Ishikawa (cell line): ENCODE data around the gene EHMT2.
A peak's percentile ranks its signal among the peaks of the same experiment; 100 is the strongest.

ENCODE experiments used
- CEBPB ChIP-seq: IDR thresholded peaks from 2 replicates; pipeline ENCODE4 v1.6.1; 2012
- CREB1 ChIP-seq: IDR thresholded peaks from 2 replicates; pipeline ENCODE4 v1.6.1; 2012; ENCODE audit warnings: low read depth
- EGR1 ChIP-seq: IDR thresholded peaks from 2 replicates; pipeline ENCODE4 v1.6.1; 2012
- EP300 ChIP-seq: IDR thresholded peaks from 2 replicates; pipeline ENCODE4 v1.6.1; 2012; ENCODE audit warnings: borderline replicate concordance
- FOXM1 ChIP-seq: IDR thresholded peaks from 2 replicates; pipeline ENCODE4 v1.6.1; 2012; ENCODE audit warnings: low read depth, borderline replicate concordance
- NFIC ChIP-seq: IDR thresholded peaks from 2 replicates; pipeline ENCODE4 v1.6.1; 2012
- RAD21 ChIP-seq: IDR thresholded peaks from 2 replicates; pipeline ENCODE4 v1.6.1; 2012; ENCODE audit warnings: low read depth
- TAF1 ChIP-seq: IDR thresholded peaks from 2 replicates; pipeline ENCODE4 v1.6.1; 2012; ENCODE audit warnings: low read depth, mild to moderate bottlenecking
- TCF12 ChIP-seq: IDR thresholded peaks from 2 replicates; pipeline ENCODE4 v1.6.1; 2012; ENCODE audit warnings: low read depth
- TEAD4 ChIP-seq: IDR thresholded peaks from 2 replicates; pipeline ENCODE4 v1.6.1; 2012
- YY1 ChIP-seq: IDR thresholded peaks from 2 replicates; pipeline ENCODE4 v1.6.1; 2012; ENCODE audit warnings: low read depth
- ZBTB7A ChIP-seq: IDR thresholded peaks from 2 replicates; pipeline ENCODE4 v1.6.1; 2012; ENCODE audit warnings: low read depth
- TF ChIP-seq, protein P1 (sequence below): IDR thresholded peaks from 2 replicates; pipeline ENCODE4 v1.6.1; 2012
- TF ChIP-seq, protein P2 (sequence below): IDR thresholded peaks from 2 replicates; pipeline ENCODE4 v1.6.1; 2012
- TF ChIP-seq, protein P3 (sequence below): IDR thresholded peaks from 2 replicates; pipeline ENCODE4 v1.6.1; 2012; ENCODE audit warnings: low read depth, mild to moderate bottlenecking

The EHMT2 gene

DNA sequence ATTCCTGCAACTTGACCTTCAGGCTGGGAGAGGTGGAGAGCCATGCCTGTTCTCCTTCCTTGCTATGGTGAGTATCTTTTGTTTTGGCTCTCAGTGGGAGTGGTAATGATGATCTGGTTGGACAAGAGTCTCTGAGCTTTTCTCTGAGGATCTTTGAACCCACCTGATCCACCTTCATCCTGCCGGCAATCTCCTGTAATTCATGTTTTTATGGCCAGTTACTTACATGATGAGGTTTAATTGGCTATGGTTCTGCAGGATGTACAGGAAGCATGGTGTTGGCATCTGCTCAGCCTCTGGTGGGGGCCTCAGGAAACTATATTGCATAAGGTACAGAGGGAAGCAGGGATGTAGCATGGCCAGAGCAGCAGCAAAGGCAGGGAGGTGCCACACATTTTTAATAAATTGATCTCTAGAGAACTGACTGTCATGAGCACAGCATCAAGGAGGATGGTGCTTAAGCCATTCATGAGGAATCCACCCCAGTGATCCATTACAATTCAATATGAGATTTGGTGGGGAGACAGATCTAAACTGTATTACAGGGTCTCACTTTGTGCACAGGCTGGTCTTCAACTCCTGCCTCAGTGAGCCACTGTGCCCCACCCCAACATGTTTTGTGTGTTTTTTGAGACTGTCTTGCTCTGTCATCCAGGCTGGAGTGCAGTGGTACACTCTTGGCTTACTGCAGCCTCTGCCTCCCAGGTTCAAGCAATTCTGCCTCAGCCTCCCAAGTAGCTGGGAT is 60.0 kb downstream of the EHMT2 start:
- TF ChIP-seq EGR1 (no peak), NFIC (no peak), EP300 (no peak), FOXM1 (no peak), TAF1 (no peak), TCF12 (no peak), YY1 (no peak), CEBPB (no peak), CREB1 (no peak), TEAD4 (no peak), ZBTB7A (no peak), RAD21 (no peak)
- TF ChIP-seq, protein P1, sequence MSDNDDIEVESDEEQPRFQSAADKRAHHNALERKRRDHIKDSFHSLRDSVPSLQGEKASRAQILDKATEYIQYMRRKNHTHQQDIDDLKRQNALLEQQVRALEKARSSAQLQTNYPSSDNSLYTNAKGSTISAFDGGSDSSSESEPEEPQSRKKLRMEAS, result no peak
- TF ChIP-seq, protein P2, sequence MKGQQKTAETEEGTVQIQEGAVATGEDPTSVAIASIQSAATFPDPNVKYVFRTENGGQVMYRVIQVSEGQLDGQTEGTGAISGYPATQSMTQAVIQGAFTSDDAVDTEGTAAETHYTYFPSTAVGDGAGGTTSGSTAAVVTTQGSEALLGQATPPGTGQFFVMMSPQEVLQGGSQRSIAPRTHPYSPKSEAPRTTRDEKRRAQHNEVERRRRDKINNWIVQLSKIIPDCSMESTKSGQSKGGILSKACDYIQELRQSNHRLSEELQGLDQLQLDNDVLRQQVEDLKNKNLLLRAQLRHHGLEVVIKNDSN, result no peak
- TF ChIP-seq, protein P3, sequence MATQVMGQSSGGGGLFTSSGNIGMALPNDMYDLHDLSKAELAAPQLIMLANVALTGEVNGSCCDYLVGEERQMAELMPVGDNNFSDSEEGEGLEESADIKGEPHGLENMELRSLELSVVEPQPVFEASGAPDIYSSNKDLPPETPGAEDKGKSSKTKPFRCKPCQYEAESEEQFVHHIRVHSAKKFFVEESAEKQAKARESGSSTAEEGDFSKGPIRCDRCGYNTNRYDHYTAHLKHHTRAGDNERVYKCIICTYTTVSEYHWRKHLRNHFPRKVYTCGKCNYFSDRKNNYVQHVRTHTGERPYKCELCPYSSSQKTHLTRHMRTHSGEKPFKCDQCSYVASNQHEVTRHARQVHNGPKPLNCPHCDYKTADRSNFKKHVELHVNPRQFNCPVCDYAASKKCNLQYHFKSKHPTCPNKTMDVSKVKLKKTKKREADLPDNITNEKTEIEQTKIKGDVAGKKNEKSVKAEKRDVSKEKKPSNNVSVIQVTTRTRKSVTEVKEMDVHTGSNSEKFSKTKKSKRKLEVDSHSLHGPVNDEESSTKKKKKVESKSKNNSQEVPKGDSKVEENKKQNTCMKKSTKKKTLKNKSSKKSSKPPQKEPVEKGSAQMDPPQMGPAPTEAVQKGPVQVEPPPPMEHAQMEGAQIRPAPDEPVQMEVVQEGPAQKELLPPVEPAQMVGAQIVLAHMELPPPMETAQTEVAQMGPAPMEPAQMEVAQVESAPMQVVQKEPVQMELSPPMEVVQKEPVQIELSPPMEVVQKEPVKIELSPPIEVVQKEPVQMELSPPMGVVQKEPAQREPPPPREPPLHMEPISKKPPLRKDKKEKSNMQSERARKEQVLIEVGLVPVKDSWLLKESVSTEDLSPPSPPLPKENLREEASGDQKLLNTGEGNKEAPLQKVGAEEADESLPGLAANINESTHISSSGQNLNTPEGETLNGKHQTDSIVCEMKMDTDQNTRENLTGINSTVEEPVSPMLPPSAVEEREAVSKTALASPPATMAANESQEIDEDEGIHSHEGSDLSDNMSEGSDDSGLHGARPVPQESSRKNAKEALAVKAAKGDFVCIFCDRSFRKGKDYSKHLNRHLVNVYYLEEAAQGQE, result no peak

GRCh38 chr6:31836474-31837368 is 60.8 kb downstream of the EHMT2 start:
- no peak for TF ChIP-seq ZBTB7A
- no peak for TF ChIP-seq TCF12
- TF ChIP-seq TAF1, result no peak
- TF ChIP-seq EGR1, result no peak
- no peak for TF ChIP-seq TEAD4
- no peak for TF ChIP-seq YY1
- no peak for TF ChIP-seq NFIC
- TF ChIP-seq RAD21, result no peak
- TF ChIP-seq, protein P2, result no peak
- TF ChIP-seq CEBPB, result no peak

- TF ChIP-seq, protein P1, result no peak
- TF ChIP-seq ZBTB7A (no peak), TCF12 (no peak), FOXM1 (no peak)
- TF ChIP-seq, protein P3, result no peak
These were observed 61.4 kb downstream of the EHMT2 start for GRCh38 chr6:31836047-31836473.

DNA sequence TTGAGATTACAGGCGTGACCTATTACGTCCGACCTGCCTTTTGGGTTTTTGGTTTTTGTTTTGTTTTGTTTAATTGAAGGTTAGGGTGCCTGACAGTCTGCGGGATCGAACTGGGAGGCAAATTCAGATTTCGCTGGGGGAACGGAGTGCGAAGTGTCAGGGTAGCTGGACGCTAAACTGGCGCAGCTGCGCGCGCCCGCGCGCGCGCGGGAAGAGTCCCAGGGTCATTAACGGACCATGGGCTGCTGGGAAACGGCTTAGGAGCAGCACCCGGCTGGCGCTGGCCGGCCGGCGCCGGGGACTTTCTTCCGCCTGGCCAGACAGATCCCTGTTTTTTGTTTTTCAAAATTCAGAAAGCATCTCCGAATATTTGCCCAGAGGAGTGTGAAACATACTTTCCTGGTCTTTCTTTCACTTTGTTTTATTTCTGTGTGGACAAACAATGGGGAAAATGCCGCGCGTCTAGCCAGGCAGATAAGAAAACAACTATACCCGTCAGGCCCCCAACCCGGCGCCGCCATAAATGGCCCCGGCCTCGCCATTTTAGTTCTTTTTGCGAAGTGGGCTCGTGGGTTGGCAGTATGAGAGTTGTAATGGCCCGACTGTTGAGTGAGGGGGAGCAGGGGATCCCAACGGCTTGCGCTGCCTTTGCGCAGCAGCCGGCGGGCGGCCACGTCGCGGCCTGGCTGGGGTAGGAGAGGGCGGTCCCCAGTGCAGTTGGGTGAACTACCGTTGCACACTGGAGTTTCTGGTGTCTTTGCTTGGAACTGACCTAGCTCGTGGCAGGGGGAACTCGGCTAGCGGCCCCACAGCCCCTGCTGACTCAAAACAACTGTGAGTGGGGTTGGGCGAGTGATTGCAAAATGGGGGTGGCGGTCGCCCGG is 62.9 kb downstream of the EHMT2 start:
- TF ChIP-seq FOXM1 (peak; percentile 25; the same call in 1 of the 2 replicates), EP300 (no peak), RAD21 (no peak), TCF12 (no peak; the same call in 1 of the 2 replicates), YY1 (peak; percentile 94), TAF1 (peak; percentile 95), TEAD4 (peak; percentile 62)
- TF ChIP-seq, protein P3, result no peak
- TF ChIP-seq, protein P2, result no peak; the same call in 1 of the 2 replicates
- TF ChIP-seq, protein P1, result peak; percentile 78
